HG02798 (cell line): ENCODE results near the gene TYRO3.
A peak's percentile ranks its signal among the peaks of the same experiment; 100 is the strongest.

ENCODE experiments used
- ATAC-seq: cut with Tn5 transposase; IDR thresholded peaks from one replicate; pipeline ENCODE4 v1.9.1; 2021; ENCODE audit warnings: mild to moderate bottlenecking; ENCODE audit not compliant: unreplicated experiment, poor library complexity

TYRO3 gene

GRCh38 chr15:41597787-41598186 is 38.8 kb downstream of the TYRO3 start:
- no peak for ATAC-seq

GRCh38 chr15:41599061-41599460 is 40.0 kb downstream of the TYRO3 start:
- no peak for ATAC-seq

GRCh38 chr15:41603411-41603935 is 44.5 kb downstream of the TYRO3 start:
- ATAC-seq, result no peak

- no peak for ATAC-seq
These were observed 45.2 kb downstream of the TYRO3 start for GRCh38 chr15:41603941-41604911.

GRCh38 chr15:41605566-41605965 is 46.6 kb downstream of the TYRO3 start:
- no peak for ATAC-seq

GRCh38 chr15:41606997-41607396 is 48.0 kb downstream of the TYRO3 start:
- no peak for ATAC-seq

- ATAC-seq, result no peak
These were observed 50.1 kb downstream of the TYRO3 start for GRCh38 chr15:41609123-41609522.

GRCh38 chr15:41610048-41610447 is 51.0 kb downstream of the TYRO3 start:
- no peak for ATAC-seq

GRCh38 chr15:41620536-41621199 is 61.7 kb downstream of the TYRO3 start:
- ATAC-seq, result no peak

GRCh38 chr15:41621200-41622193 is 62.5 kb downstream of the TYRO3 start:
- ATAC-seq, result peak; percentile 87

GRCh38 chr15:41622901-41623300 is 63.9 kb downstream of the TYRO3 start:
- ATAC-seq, result no peak

- no peak for ATAC-seq
These were observed 68.2 kb downstream of the TYRO3 start for GRCh38 chr15:41627203-41627602.

- no peak for ATAC-seq
These were observed 70.5 kb downstream of the TYRO3 start for GRCh38 chr15:41629463-41629862.

- no peak for ATAC-seq
These were observed 70.9 kb downstream of the TYRO3 start for GRCh38 chr15:41629883-41630282.

- no peak for ATAC-seq
These were observed 71.7 kb downstream of the TYRO3 start for GRCh38 chr15:41630616-41631217.

- ATAC-seq, result no peak
These were observed 73.0 kb downstream of the TYRO3 start for GRCh38 chr15:41631880-41632470.
